ENCODE measurements around the gene EREG.
"Not testable (repeated sequence)": the region's sequence is repeated elsewhere in the genome, so short reads cannot be mapped to it uniquely, and the experiment has no call there.

The EREG gene, protein sequence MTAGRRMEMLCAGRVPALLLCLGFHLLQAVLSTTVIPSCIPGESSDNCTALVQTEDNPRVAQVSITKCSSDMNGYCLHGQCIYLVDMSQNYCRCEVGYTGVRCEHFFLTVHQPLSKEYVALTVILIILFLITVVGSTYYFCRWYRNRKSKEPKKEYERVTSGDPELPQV
- total RNA-seq = 0 to 0.24 reads per million in 2 donors

- DNase-seq = no peak
These were observed at the start of gene EREG for GRCh38 chr4:74364652-74365491. Gene EREG, plus strand, starts transcription at chr4:74365145. Its CDS starts 164 bp downstream, at chr4:74365309.

DNA sequence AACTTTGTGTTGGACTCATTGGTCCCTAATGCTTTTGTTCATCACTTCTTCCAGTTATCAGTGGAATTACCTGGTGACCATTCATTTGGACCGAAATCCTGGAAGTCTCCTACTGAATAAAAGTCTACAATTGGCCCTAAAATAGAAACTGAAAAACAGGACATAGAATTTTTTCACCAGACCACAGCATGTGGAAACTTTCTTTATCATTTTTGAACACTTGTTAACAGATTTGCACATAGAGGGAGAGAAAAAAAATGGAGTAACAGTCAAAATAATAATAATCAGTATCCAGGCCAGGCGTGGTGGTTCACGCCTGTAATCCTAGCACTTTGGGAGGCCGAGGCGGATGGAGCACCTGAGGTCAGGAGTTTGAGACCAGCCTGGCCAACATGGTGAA is 49.6 kb upstream of the EREG start:
- DNase-seq = no peak

DNA sequence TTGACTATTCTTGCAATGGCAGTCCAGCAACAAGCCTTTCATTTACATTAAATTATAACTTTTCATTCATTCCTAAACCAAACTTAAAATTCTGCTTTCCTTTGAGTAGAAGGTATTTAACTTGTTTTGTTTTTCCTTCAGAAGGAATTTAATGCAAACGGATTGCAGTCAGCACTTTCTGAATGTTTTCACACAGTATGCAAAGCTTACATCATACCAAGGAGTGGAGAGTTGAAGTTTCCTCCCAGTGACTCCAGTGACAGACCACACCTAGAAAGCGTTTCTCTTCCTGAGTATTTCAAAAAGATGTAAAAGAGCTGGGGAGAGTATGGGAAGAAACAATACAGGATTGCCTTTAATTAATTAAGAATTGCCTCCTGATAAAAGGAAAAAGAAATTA is 48.5 kb upstream of the EREG start:
- DNase-seq = no peak

GRCh38 chr4:74317616-74318246 is 47.2 kb upstream of the EREG start:
- DNase-seq = no peak

- DNase-seq = no peak
These were observed 46.7 kb upstream of the EREG start for GRCh38 chr4:74318276-74318675.

- no peak for DNase-seq
These were observed 45.5 kb upstream of the EREG start for GRCh38 chr4:74319470-74319869.

DNA sequence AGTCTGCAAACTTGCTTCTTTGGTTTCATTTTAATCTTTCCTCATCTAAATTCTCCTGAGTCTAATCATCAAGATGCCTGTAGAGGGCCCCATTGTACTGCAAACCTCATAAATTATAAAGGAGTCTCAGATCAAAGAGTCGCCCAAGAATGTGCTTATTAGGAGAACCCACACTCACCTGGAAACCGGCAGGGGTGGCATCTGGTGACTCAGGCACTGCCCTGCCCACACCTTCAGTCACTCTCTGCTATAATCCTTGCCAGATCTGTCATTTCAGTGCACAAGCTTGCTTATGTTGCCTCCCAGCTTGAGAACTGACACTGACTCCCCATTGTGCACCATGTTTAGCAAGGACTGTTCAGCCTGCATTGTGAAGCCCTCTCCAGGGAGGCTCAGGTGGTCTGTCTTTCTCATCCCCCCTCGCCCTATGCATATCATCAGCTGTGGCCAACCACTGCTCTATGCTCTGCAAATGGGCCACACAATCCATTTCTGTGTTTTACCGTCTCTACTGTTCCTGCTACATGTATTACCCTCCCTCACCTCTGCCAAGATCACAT is 44.3 kb upstream of the EREG start:
- DNase-seq = no peak

DNA sequence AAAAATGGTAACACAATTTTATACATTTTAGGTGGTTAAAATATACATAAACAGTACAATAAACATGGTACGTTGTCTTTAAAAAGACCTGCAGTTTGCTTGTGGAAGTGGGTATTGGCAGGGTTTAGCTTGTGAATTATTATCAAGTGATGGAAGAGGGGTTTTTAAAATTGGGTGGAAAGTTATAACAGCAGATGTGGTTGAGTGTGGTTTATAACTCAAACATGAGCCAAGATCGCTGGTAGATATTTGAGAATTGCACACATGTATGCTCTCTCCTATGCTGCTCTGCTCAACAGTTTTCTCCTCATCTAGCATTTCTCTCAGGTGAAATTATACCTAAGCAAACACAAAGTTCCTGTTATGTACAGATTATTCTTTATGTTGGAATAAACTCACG is 42.6 kb upstream of the EREG start:
- DNase-seq = no peak

- DNase-seq = no peak
These were observed 41.3 kb upstream of the EREG start for GRCh38 chr4:74323663-74324062.

DNA sequence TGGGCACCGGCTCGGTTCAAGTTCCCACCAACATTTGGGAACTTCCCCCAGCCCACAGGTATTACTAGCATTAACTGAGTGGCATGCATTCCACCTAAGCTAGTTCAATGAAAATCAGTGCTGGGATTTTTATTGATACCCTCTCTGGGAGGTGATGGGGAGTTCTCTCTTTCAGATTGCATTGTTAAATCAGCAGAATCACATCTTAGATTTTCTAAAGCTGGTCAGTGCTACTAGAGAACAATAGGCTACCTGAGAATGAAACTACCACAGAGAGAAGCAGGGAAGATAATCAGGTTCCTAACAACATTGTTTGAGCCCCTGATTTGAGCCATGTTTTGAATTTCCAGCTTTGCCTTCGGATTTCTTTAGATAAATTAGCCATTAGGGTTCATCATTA is 40.7 kb upstream of the EREG start:
- DNase-seq = no peak

DNA sequence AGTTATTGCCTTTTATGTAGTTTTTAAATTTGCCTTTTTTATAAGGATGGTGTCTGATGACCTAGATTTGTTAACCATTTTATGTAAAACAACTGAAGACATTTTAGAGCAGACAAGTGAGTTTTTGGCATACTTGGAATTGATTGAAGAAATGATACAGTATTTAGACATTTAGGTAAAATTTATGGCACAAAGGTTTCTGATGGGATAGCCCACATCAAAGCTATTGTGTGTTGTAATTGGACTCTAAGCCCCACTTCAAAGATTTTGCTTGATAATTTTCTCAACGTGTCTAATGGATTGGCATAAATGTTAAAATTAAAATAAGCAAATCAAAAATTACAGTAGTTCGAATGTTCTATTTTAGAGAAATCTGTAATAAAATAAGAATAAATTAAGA is 39.1 kb upstream of the EREG start:
- no peak for DNase-seq

DNA sequence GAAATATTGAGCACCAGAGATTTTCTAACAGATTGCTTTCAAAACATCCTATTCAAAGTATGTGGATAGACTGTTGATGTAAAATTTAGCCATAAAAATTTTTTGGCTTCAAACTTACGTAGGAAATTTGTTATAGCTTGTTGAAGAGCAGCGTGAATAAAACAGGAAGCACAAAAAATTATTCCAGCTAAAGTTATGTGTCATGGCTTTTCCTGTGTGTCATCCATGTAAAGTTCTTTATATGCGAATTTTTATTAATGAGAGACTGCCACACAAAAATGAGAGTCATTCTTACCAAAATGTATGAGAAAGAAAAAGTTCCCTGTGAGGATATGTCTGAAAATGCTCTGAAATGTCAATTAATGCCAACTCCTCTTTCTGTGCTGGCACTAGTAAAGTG is 37.2 kb upstream of the EREG start:
- no peak for DNase-seq

DNA sequence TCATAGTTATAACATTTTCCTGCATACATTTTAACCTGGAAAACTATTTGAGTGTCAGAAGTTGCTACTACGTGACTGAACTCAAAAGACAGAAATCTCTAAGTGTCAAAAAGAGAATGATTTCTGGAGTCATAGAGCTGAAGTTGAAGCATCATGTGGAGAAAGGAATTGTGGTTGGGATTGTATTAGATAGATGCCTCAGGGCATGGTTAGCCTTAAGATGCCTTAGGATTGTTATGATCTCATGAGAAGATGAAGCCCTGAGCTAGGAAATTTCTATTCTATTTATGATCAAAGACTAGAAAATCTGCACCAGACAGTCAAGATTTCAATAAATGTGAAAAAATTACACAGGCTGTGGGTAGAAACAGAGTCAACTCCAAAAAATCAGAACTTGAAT is 36.4 kb upstream of the EREG start:
- DNase-seq = no peak

GRCh38 chr4:74329307-74329706 is 35.6 kb upstream of the EREG start:
- no peak for DNase-seq

DNA sequence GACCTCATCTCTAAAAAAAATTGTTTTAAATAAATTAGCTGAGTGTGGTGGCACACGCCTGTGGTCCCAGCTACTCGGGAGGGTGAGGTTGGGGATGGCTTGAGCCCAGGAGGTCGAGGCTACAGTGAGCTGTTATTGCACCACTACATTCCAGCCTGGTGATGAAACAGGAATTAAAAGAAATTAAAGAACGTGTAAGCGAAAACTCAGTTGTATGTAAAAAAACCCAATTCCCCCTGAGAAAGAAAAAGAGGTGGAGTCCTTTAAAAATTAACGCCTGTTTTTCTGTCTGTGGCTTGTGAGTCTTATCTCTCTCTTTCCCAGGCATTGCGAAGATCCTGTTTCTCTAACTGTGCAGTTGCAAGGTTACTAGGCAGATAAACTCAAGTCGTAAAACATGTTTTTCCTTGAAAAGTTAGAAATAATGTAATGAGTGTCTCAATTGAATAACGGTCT is 34.6 kb upstream of the EREG start:
- DNase-seq = no peak

GRCh38 chr4:74331252-74331651 is 33.7 kb upstream of the EREG start:
- no peak for DNase-seq

DNA sequence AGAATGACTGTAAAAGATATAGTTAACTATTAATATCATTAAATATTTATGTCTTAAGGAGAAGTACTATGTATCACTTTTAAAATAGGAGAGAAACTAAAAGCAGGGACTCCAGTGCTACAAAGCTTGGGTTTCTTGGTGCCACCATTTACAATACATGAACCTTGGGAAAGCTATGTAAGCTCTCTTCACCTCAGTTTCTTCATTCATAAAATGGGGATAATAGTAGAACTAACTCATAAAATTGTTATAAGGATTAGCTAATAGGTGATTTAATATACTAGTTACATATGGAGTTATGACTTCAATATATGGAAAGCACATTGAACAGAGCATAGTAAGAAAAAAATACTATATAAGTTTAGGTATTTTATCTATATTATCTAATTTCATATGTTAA is 33.0 kb upstream of the EREG start:
- DNase-seq = no peak

DNA sequence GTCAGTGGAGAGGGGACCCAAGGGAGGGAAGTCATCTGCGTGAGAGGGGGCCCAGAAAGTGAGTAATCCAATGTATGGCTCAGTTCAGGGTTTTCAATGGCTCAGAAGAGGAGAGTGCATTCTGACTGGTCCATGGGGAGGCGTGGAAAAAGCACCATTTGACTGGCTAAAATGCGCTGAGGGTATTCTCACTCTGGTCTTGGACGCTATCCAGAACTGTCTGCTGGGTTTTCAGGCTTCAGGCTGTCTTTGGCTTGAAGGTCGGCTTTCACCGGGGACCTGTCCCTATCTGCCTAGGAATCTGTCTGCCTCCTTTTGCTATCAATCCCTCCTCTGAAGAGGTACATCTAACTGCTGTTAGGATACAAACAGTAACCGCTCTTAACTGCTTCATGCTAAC is 30.3 kb upstream of the EREG start:
- no peak for DNase-seq

DNA sequence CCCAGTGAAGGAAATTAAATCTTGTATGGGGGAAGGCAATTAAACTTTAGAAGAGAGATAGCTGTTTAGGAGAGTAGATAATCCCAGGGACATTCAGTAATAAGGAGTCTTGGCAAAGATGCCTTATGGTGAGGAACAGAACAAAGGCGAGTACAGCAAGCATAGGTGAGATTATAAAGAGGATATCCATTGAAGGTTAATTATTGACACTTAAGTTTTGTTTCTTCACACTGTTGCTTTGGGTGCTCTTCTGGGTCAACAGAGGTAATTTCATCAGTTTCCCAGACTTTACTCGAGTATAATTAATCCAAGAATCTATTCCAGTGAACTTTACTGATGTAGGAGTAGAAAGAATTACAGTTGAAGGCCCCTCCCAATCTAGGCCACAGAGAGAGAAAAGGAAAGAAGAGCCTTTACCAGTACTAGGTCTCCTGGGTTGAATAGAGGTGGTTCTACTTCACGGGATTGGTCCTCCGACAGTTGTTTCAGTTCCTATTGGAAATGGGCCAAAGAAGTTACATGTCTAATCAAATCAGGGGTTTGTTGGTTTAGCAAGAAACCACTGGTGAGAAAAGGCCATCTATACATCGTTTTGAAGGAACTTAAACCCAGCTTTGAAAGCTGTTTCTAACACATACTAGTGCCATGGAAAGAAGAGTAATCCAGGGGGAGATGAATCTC is 29.5 kb upstream of the EREG start:
- no peak for DNase-seq

- DNase-seq = no peak
These were observed 26.1 kb upstream of the EREG start for GRCh38 chr4:74338792-74339333.

DNA sequence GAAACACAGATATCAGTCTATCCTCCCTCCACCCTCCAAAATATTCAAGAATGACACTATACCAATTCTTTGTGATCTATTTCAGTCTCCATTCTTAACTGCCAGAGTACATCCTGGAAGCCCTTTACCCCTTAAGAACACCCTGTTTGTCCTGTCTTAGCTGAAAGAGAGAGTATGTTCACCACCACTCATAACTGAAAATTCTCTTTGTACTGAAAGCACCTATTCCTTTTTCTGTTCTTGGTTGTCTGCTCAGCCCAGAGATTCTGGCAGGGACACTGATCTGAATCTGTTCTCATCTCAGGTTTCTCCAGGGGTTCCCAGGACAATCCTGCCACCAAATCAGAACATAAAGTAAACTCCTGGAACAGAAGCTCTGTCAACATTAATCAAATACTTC is 25.4 kb upstream of the EREG start:
- DNase-seq = no peak

GRCh38 chr4:74340421-74340820 is 24.5 kb upstream of the EREG start:
- not testable (repeated sequence) for DNase-seq

DNA sequence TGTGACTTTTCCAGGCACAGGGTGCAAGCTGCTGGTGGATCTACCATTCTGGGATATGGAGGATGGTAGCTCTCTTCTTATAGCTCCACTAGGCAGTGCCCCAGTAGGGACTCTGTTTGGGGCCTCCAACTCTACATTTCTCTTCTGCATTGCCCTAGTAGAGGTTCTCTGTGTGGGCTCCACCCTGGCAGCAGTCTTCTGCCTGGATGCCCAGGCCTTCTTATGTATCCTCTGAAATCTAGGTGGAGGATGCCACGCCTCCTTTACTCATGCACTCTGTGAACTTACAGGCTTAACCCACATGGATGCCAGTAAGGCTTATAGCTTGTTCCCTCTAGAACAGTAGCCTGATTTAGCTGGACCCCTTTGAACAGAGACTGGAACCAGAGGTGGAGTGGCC is 20.9 kb upstream of the EREG start:
- no peak for DNase-seq

All from T-helper 9 cell (primary cell).